ENCODE results near the gene AKIP1.

DNA sequence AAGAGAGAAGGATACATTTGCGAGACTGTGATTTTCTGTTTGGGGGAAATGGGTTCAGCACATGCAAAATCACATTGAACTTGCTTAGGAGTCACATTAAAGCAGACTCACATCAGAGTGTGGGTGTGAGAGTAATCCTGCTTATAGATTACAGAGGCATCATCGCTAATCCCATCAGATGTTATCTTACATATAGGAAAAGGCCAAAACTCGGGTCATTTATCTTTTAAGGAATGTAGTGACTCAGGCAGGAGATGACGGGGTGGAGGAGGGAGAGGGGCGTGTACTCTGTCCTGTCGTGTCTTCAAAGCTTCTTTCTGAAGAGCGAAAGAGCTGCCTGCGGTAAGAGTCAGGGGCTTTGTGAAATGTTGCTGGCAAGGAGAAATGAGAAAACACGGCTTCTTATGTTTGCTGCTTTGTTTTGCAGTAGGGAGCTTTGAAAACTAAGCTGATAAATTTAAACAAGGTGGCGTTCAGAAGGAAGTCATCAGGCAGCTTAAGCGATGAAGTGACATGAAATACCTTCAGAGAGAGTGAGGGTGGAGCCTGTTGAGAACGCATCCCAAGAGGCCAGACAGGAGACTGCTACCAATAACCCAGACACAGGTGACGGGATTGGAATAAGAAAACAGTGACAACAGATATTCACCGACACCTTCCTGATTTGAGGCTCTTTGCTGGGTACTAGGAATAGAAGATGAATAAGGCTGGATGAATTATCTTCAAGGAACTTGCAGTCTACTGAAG is 23.9 kb downstream of the AKIP1 start:
- no peak for TF ChIP-seq EZH2 (IDR thresholded peaks at IDR 0.05)
- TF ChIP-seq POLR2AphosphoS5 (IDR thresholded peaks at IDR 0.05; ENCODE audit: borderline replicate concordance, low read depth, low read length) = no peak
